ENCODE results near the gene USP43.

DNA sequence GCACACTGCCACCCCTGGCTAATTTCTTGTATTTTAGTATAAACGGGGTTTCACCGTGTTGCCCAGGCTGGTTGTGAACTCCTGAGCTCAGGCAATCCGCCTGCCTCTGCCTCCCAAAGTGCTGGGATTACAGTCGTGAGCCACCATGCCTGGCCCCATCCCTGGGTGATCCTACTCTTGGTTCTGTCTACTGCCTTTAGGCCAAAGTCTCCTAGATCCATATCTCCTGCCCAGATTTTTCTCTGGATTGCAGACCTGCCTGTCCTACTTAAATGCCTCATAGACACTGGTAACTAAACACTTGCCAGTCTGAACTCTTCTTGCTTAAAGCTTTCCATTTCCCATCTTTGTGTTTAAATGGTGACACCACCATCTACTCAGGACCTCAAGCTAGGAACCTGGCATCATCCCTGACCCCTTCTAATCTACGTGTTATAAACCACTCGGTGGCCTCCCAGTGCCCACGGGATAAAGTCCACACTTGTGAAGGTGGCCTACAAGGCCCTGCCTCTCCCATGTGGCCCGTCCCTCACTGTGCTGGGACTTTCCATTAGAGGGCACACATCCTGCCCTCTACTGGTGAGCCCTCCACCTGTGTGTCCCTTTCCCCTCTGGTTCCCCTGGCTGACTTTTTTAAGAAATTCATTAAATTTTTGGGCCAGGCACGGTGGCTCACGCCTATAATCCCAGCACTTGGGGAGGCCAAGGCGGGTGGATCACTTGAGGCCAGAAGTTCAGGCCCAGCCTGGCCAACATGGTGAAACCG, 51.1 kb downstream of the USP43 start:
- TF ChIP-seq, protein P1, sequence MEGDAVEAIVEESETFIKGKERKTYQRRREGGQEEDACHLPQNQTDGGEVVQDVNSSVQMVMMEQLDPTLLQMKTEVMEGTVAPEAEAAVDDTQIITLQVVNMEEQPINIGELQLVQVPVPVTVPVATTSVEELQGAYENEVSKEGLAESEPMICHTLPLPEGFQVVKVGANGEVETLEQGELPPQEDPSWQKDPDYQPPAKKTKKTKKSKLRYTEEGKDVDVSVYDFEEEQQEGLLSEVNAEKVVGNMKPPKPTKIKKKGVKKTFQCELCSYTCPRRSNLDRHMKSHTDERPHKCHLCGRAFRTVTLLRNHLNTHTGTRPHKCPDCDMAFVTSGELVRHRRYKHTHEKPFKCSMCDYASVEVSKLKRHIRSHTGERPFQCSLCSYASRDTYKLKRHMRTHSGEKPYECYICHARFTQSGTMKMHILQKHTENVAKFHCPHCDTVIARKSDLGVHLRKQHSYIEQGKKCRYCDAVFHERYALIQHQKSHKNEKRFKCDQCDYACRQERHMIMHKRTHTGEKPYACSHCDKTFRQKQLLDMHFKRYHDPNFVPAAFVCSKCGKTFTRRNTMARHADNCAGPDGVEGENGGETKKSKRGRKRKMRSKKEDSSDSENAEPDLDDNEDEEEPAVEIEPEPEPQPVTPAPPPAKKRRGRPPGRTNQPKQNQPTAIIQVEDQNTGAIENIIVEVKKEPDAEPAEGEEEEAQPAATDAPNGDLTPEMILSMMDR (IDR thresholded peaks at IDR 0.05; ENCODE audit: low read length), result no peak
- no peak for TF ChIP-seq EZH2 (optimal IDR thresholded peaks at IDR 0.05; ENCODE audit: low read depth, low read length)

Data from MM.1S (cell line).